D341Med (cell line): ENCODE measurements around the gene TRIM54.
"Not testable (repeated sequence)": the region's sequence is repeated elsewhere in the genome, so short reads cannot be mapped to it uniquely, and the experiment has no call there.

Experiments used
- DNase-seq: peaks from one replicate; pipeline ENCODE4 v3.0.0; 2012; ENCODE audit warnings: low spot score

The TRIM54 gene

DNA sequence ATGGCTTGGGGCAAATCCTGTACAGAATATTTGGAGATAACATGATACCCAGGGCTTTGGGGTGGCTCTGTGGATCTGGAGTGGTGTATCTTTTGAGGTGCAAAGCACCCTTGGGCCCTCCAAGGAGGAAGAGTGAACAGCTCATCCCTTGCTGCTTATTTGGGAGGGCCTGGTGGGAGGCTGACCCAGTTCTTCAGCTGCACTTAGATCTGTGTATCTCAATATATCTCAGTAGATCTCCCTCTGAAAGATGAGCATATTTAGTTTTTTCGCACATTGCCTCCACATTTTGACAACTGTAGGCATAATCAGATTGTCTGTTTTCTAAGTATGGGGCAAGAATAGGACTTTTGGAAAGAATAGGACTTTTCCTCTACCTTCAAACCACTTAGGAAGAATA is 2.8 kb downstream of the TRIM54 start:
- no peak for DNase-seq

DNA sequence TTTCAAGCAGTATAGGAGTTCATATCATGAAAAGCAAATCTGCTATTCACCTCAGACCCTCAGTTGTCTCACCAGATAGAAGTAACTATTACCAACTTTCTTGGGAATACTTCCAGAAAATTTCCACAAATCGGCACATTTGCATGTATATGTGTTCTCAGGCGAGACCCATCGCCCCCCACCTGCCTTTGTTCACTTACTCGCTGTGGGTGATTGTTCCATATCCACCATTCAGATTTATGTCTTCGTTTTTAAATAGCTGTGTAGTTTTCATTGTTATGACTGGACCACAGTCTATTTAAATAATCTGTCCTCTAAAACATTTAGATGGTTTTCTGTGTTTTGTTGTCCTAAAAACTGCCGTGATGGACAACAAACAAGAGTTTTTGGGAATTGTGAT is 3.3 kb downstream of the TRIM54 start:
- DNase-seq = no peak

DNA sequence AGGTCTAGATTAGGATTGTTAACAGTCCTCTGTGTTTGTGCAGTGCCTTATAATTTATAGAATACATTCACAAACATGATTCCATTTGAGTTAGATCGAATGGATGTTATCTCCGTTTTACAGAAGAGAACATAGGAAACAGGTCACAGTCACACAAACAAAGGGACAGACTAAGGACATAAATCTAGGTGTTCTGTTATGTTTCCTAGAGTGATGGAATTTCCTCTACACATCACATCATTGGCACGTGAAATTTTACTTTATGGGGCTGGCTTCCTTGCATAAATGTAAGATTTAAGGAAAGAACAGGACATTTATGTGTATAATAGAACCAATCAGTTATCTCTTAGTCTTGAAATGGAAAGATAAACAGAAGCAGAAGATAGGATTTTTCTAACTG is 6.4 kb downstream of the TRIM54 start:
- no peak for DNase-seq

- DNase-seq = no peak
Measured at GRCh38 chr2:27290549-27290948, 8.3 kb downstream of the TRIM54 start.

- DNase-seq = no peak
Measured at GRCh38 chr2:27291865-27292264, 9.6 kb downstream of the TRIM54 start.

DNA sequence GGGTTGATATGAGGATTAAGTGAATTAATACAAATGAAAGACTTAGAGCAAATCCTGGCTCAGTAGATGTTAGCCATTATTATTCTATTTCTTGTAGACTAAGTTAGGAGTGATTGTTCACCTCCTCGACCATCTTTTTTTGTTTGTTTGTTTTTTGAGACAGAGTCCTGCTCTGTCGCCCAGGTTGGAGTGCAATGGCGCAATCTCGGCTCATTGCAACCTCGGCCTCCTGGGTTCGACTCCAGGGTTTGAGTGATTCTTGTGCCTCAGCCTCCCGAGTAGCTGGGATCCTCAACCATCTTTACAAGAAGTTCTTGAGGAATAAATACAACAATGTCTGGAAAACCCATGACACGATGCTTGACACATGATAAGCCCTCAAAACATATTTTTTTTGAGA is 12.7 kb downstream of the TRIM54 start:
- DNase-seq = no peak

DNA sequence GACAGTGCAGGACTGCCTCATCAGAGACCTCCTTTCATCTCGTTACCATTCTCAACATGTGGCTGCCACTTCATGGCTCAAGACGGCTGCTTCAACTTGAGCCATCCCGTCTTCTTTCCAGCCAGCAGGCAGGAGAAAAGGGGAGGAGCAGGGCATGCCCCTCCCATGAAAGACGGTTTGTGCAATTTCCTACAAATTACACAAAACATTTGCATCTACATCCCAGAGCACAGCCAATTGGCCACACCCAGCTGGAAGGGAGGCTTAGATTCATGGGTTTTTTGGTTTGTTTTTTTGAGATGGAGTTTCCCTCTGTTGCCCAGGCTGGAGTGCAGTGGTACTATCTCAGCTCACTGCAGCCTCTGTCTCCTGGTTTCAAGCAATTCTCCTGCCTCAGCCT is 14.3 kb downstream of the TRIM54 start:
- no peak for DNase-seq

DNA sequence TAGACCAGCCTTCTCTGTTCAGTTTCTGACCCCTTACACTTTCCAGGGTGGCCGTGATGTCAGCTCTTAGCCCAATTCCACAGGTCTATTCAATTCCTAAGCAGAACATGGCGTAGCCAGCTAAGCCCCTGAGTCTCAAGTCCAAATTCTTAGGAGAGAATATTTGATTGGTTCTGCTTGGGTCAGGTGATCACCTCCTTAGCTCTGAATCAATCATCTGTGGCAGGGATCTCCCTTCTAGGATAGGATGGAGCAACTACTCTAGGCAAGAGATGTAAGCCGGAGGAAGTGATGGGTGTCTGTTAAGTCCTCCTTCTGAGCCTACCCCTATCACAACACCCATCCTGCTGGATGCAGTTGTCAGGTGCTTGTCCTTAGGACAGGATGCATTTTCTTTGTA is 15.0 kb downstream of the TRIM54 start:
- no peak for DNase-seq

DNA sequence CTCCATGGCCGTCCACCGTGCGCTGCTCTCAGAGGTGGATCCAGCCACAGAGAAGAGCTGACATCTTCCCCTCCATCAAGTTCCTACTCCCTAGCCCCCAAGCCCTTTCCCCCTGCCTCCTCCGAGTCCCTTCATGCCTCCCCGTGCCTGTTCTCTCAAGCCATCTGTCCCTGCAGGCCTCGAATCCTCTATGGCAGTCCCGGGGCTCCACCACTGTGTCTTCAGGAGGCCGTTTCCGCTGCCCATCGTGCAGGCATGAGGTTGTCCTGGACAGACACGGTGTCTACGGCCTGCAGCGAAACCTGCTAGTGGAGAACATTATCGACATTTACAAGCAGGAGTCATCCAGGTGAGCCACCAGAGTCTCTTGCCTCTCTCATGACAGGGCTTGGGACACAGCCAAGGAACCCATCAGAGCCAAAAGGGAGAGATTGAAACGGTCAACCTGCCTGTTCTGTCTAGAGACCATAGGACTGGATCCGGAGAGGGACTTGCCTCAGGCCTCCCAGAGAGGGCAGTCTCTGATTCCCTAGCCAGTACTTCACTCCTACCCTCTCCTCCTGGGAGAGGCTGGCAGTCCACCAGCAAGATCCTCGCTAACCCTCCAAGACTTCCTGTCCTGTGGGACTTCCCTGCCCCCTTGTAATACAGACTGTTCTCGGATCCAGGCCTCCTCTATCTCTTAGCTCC is 16.3 kb downstream of the TRIM54 start:
- no peak for DNase-seq

GRCh38 chr2:27300606-27301005 is 18.4 kb downstream of the TRIM54 start:
- not testable (repeated sequence) for DNase-seq

DNA sequence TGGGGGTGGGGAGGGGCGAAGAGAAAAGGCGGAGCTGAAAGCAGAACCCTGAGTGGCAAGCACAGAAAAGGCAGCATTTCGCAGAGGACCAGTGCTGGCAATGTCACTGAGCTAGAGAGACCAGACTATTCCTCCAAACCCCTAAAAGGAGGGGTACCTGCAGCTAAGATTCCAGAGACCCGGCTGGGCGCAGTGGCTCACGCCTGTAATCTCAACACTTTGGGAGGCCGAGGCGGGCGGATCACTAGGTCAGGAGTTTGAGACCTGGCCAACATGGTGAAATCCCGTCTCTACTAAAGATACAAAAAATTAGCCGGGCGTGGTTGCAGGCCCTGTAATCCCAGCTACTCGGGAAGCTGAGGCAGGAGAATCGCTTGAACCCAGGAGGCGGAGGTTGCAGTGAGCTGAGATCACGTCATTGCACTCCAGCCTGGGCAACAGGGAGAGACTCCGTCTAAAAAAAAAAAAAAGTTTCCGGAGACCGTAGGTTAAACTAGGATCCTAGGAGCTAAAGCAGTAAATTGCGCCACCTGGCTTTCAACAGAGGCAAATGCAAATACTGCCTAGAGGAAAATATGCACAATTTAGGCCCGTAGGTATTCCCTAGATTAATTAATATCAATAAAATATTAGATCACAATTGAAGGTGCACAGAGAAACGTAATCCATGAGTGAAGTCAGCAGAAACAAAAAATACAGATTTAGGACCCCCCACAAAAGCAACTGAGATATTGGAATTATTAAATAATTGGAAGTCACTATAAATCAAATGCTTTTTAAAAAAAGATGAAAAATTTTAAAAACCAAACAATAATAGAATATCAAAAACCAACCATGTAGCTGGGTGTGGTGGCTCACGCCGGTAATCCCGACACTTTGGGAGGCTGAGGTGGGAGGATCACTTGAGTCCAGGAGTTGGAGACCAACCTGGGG is 21.1 kb downstream of the TRIM54 start:
- peak; percentile 64 for DNase-seq

GRCh38 chr2:27304488-27305240 is 22.4 kb downstream of the TRIM54 start:
- no peak for DNase-seq

- no peak for DNase-seq
Measured at GRCh38 chr2:27305516-27305915, 23.3 kb downstream of the TRIM54 start.

GRCh38 chr2:27306136-27306535 is 23.9 kb downstream of the TRIM54 start:
- no peak for DNase-seq

- DNase-seq = peak; percentile 43
Measured at GRCh38 chr2:27306573-27307286, 24.5 kb downstream of the TRIM54 start.

DNA sequence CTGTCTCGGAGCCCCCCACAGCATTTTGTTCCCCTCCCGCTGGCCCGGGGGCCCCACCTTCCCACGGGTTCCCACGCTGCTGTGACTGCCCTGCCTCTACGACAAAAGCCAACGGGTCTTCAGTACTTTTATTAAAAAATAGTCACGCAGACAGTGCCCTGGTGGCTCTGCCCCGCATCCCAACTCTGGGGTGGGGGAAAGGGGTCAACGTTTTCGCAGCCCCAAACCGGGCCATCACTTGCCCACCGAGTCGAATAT is 25.0 kb downstream of the TRIM54 start:
- no peak for DNase-seq

- peak; percentile 38 for DNase-seq
Measured at GRCh38 chr2:27307545-27308358, 25.5 kb downstream of the TRIM54 start.

DNA sequence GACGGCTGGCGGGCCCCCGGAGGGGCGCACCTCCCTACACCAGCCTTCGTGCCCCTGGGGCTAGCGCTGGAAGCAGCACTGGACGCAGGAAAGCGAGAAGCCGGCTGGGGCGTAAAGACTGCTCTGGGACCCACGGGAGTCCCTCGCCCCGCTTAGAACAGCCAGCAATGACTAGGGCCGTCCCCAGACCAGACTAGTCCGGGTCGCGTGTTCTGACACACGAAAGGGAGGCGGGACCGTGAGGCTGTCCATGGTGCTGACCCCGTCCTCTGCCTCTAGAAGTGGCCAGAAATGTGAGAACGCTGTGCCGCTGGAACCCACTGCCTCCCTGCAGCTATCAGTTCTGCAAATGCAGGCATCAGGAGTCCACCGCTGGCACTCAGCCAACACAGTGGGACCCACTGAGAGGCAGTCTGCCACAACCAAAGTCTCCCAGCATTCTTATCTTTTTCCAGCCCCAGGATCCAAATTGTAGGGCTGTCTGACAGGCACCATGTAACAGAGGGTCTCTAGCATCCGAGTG is 26.2 kb downstream of the TRIM54 start, which contains the start of gene UCN:
Gene UCN, minus strand, starts transcription at position 87 of the 523 bp plus-strand sequence. CDS start 550 bp downstream, outside the sequence.
- DNase-seq = no peak

DNA sequence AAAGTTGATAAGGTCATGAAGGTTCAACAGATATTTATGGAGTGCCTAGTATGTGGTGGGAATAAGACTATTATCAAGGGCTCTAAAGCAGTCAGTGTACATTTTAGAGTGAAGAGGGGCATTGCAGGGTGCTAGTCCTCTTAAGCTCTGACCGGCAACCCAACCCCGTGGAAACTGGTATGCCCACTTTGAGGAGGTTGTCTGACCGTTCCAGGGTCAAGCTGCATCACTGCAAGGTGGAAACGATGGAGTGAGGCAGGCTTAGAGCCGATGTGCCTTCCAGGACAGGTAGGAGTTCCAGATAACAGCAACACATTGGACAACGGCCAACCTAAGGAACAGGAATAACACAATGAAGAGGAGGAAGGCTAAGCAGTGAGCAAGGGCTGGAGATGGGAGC is 27.4 kb downstream of the TRIM54 start:
- DNase-seq = no peak

DNA sequence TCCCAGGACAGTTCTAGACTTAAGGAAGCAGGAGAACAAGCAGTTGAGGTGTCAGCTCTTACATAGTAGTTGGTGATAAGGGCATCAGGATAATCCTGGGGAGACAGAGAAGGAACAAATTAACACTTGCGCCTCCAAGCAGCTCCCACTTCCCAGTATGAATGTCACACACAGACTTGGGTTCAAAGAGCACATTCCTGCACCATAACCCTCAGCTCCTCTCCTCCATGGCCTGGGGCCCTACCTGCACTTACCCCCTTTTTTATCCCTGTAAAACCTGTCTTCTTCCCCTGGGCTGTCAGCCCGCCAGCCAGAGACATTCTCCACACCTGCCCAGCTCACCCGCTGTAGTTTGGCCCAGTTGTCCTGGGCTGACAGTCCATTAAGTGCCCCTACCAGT is 29.9 kb downstream of the TRIM54 start:
- no peak for DNase-seq
